ENCODE results near the gene TRIM2.

GRCh38 chr4:153385784-153386183 is 181.5 kb downstream of the TRIM2 start:
- TF ChIP-seq CTCF (IDR thresholded peaks at IDR 0.05; ENCODE audit: poor library complexity) (no peak), EZH2 (IDR thresholded peaks at IDR 0.05; ENCODE audit: borderline replicate concordance) (no peak)
